MM.1S (cell line): ENCODE data around the gene FKBP1A.

Experiments used
- CTCF ChIP-seq: fragments of 300-600 bp; sonication (generic); IDR thresholded peaks from 2 replicates; pipeline ENCODE4 v1.5.1; 2016; ENCODE audit warnings: antibody characterized with exemption, low read length, mixed read lengths
- EZH2phosphoT487 ChIP-seq: fragments of 300-600 bp; sonication (generic); IDR thresholded peaks from 2 replicates; pipeline ENCODE4 v1.6.1; 2018; ENCODE audit warnings: antibody characterized with exemption, low read length

GRCh38 chr20:1434571-1435336 lies 41.9 kb upstream of the FKBP1A start:
- TF ChIP-seq CTCF = no peak
- TF ChIP-seq EZH2phosphoT487 = no peak
